MCF 10A (cell line): ENCODE data around the gene AGAP5. TPM values are rescaled to one million over a fixed set of nuclear protein-coding genes. Genes with fewer than 3 reads are reported as not detected.

ENCODE experiments used
- BruUV-seq: library from RNA; stranded (reverse); fragments of 400-500 nt; replicated peaks from 2 replicates; lab custom pipeline; 2021; lab: Mats Ljungman, UMichigan
- CTCF ChIA-PET: fragments of 300-600 bp; sonication (Branson Sonifier 250); formaldehyde crosslinking; extraction: SDS; loops from one replicate; lab custom pipeline; 2021; ENCODE audit warnings: antibody characterized with exemption, inconsistent platforms; lab: Yijun Ruan, JAX
- POLR2A ChIA-PET: fragments of 300-600, 350-650 bp; sonication (Branson Sonifier 250); formaldehyde crosslinking; extraction: SDS; loops from one replicate; lab custom pipeline; 2020; ENCODE audit warnings: antibody characterized with exemption, inconsistent platforms; lab: Yijun Ruan, JAX
- DNase-seq: peaks from one replicate; pipeline ENCODE4 v3.0.0-alpha.2; 2018; ENCODE audit not compliant: unreplicated experiment
- H3K27ac Mint-ChIP-seq: one replicate; pipeline ENCODE4 v1.8.0; 2022; ENCODE audit warnings: mild to moderate bottlenecking, low read depth, mixed read lengths; ENCODE audit not compliant: unreplicated experiment
- H3K27me3 Mint-ChIP-seq: one replicate; pipeline ENCODE4 v1.8.0; 2022; ENCODE audit warnings: mixed read lengths; ENCODE audit not compliant: insufficient read depth, unreplicated experiment
- H3K36me3 Mint-ChIP-seq: one replicate; pipeline ENCODE4 v1.8.0; 2022; ENCODE audit warnings: mild to moderate bottlenecking, moderate library complexity, mixed read lengths; ENCODE audit not compliant: insufficient read depth, unreplicated experiment
- H3K4me1 Mint-ChIP-seq: one replicate; pipeline ENCODE4 v1.8.0; 2022; ENCODE audit warnings: mixed read lengths; ENCODE audit not compliant: insufficient read depth, unreplicated experiment
- H3K4me3 Mint-ChIP-seq: one replicate; pipeline ENCODE4 v1.8.0; 2022; ENCODE audit warnings: mild to moderate bottlenecking, moderate library complexity, mixed read lengths; ENCODE audit not compliant: unreplicated experiment
- H3K9me3 Mint-ChIP-seq: one replicate; pipeline ENCODE4 v1.8.0; 2022; ENCODE audit warnings: mixed read lengths; ENCODE audit not compliant: unreplicated experiment
- CTCF ChIP-seq: fragments of 200-600 bp; IDR thresholded peaks from one replicate; pipeline ENCODE4 v1.8.0; 2022; ENCODE audit warnings: antibody characterized with exemption, mild to moderate bottlenecking; ENCODE audit not compliant: unreplicated experiment
- intact Hi-C: fragments of 100-400 bp; cut with micrococcal nuclease; formaldehyde crosslinking; loops from 2 replicates; pipeline ENCODE4 v1.14.1; 2022
- total RNA-seq: library from RNA; stranded (reverse); gene quantifications from 2 replicates; pipeline ENCODE4 v1.2.3, GENCODE V29; 2022

Gene AGAP5
- total RNA-seq, 1 experiment from 2014 or later = 16.0 TPM

GRCh38 chr10:73641328-73642060 is 56.4 kb downstream of the AGAP5 start, which contains the start of gene MYOZ1:
Gene MYOZ1 (minus strand): TSS chr10:73641474. CDS start chr10:73640017, 1,457 bp downstream.
- Mint-ChIP-seq H3K36me3 (no peaks in the 10 kb centered on the region), H3K4me3 (no peak within 1 kb of the TSS), H3K4me1 (peaks cover 7% of the 10 kb centered on the region), H3K27me3 (no peaks in the 10 kb centered on the region), H3K9me3 (no peaks in the 10 kb centered on the region), H3K27ac (no peak within 1 kb of the TSS)
- DNase-seq = no peak
- TF ChIP-seq CTCF = no peak
- ChIA-PET CTCF (interaction anchor here (0.6 to 16.0 kb wide), 3 partner anchors 111 to 221 kb away, joined by 3 to 222 read pairs (median 5); no protein-coding TSS in a partner anchor), POLR2A (no interaction called here)
- intact Hi-C loops = loop anchor here (5.0 kb wide), 1 partner anchor 229 kb away; the partner anchor contains the start of gene ANXA7
- no TSS peak for BruUV-seq

GRCh38 chr10:73639286-73639685 is 58.6 kb downstream of the AGAP5 start:
- BruUV-seq = no TSS peak
- Mint-ChIP-seq H3K36me3 (no peaks in the 10 kb centered on the region), H3K27ac (no peak overlapping the region), H3K27me3 (peaks cover 10% of the 10 kb centered on the region), H3K4me3 (no peak overlapping the region), H3K4me1 (peaks cover 7% of the 10 kb centered on the region), H3K9me3 (no peaks in the 10 kb centered on the region)
- TF ChIP-seq CTCF = no peak
- CTCF ChIA-PET = interaction anchor here (16.0 kb wide), 1 partner anchor 109 kb away, joined by 222 read pairs; no protein-coding TSS in a partner anchor
- POLR2A ChIA-PET = interaction anchor here (1.0 kb wide), 1 partner anchor 124 kb away, joined by 3 read pairs; no protein-coding TSS in a partner anchor
- no peak for DNase-seq
- intact Hi-C loops = no loop called here

- no TSS peak for BruUV-seq
- ChIA-PET POLR2A (no interaction called here), CTCF (interaction anchor here (0.5 to 16.0 kb wide), 3 partner anchors 8 to 142 kb away, joined by 3 to 222 read pairs (median 3); no protein-coding TSS in a partner anchor)
- H3K36me3 Mint-ChIP-seq = no peaks in the 10 kb centered on the region
- no peaks in the 10 kb centered on the region for H3K9me3 Mint-ChIP-seq
- no peak overlapping the region for H3K27ac Mint-ChIP-seq
- DNase-seq = no peak
- no peaks in the 10 kb centered on the region for H3K4me1 Mint-ChIP-seq
- intact Hi-C loops = no loop called here
- no peak overlapping the region for H3K4me3 Mint-ChIP-seq
- no peak for TF ChIP-seq CTCF
- H3K27me3 Mint-ChIP-seq = peaks cover 10% of the 10 kb centered on the region
Measured at GRCh38 chr10:73635781-73636180, 62.1 kb downstream of the AGAP5 start.

DNA sequence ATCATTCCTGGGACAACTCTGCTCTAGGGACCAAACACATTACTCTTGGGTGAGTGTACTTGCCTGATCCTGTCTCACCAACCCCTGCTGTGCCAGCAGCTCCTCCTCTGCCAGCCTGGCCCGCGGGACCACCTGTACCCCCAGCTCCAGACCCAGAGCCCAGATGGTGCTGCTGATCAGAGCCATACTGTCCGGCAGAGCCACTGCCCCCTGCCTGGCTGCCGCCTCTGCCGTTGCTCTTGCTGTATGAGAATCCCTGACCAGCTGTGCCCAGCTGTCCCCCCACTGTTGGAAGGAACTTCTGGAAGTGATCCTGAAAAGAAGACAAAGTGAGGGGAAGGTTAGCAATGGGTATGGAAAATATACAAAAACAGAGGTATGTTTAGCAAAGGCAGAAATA is 63.5 kb downstream of the AGAP5 start:
- intact Hi-C loops = no loop called here
- no peaks in the 10 kb centered on the region for H3K4me1 Mint-ChIP-seq
- H3K27ac Mint-ChIP-seq = no peak overlapping the region
- POLR2A ChIA-PET = no interaction called here
- CTCF ChIA-PET = interaction anchor here (16.0 kb wide), 1 partner anchor 104 kb away, joined by 222 read pairs; no protein-coding TSS in a partner anchor
- no TSS peak for BruUV-seq
- no peak for DNase-seq
- peaks cover 10% of the 10 kb centered on the region for H3K27me3 Mint-ChIP-seq
- no peaks in the 10 kb centered on the region for H3K9me3 Mint-ChIP-seq
- no peaks in the 10 kb centered on the region for H3K36me3 Mint-ChIP-seq
- TF ChIP-seq CTCF = no peak
- H3K4me3 Mint-ChIP-seq = no peak overlapping the region
